NCI-H446 (cell line): ENCODE results near the gene FGF23.

Experiments
- DNase-seq, 2 experiments: peaks; one replicate each; lab custom pipeline; 2025; lab: John Stamatoyannopoulos, UW

Gene FGF23

GRCh38 chr12:4383304-4383865 is 3.9 kb upstream of the FGF23 start:
- DNase-seq, result no peak

GRCh38 chr12:4380332-4380731 is 820 bp upstream of the FGF23 start:
- DNase-seq, result no peak

DNA sequence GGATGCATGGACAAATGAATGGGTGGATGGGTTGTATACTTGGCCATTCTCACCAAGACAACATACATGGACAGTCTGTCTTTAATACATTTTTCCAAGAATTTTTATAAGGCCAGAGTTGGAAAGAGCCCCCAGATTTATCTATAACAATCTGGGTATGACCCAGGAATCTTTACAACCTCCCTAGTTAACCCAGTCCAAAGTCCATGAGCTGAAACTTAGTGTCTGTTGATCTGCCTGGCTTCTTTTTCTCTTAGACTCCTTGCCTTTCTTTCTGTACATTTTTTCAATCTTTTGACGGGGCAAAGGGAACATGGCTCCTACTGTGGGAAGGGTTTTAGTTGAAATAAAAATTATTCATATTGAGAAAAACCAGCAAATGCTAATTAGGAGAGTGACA is 740 bp downstream of the FGF23 start:
- no peak for DNase-seq

DNA sequence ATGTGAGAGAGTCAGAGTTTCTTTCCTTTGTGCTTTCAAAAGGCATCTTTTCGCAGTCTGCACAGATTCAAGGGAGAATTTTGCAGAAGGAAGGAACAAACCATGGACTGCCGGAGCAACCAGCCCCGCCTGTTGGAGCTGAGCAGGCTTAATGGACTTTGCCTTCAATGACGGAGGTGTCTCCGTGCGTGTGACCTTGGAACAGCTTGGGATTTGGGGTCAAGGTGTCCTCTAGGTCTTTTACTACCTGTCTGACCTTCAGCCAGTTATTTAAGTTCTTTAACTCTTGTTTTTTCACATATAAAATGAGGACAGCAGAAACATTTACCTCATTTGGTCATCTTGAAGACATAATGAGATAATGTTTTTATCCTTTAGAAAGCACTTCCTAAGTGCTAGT is 4.1 kb downstream of the FGF23 start:
- DNase-seq, result no peak

DNA sequence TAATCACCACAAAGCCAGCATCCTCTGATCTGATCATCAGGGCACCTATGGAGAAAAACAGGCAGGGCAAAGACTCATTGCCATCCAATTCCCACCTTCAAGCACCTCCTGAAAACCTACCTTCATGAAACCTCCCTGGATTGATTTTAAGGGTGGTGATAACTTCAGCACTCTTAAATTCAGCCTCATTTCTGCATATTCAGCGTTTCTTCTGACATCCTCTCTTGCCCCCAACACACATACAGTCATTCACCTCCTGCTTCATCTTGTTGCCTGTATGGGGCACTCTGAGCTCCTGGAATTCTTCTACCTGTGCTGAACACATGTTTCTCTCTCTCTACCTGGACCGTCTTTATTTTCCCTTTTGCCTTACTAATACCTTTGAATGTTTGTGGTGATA is 6.9 kb downstream of the FGF23 start:
- no peak for DNase-seq

- DNase-seq, result no peak
These were observed 9.2 kb downstream of the FGF23 start for GRCh38 chr12:4370265-4370664.

GRCh38 chr12:4369548-4369947 is 10.0 kb downstream of the FGF23 start:
- no peak for DNase-seq

DNA sequence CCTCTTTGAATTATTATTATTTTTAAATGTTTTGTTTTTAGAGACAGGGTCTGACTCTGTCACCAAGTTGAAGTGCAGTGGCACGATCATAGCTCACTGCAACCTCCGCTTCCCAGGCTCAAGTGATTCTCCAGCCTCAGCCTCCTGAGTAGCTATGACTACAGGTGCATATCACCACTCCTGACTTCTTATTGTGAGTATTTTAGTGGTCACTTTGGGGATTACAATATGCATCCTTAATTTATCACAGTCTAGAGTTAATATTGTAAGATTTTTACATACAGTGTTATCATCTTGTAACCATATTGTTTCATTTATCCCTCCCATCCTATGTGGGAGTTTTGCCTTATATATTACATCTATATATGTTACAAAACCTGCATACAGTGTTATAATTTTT is 13.4 kb downstream of the FGF23 start:
- no peak for DNase-seq

DNA sequence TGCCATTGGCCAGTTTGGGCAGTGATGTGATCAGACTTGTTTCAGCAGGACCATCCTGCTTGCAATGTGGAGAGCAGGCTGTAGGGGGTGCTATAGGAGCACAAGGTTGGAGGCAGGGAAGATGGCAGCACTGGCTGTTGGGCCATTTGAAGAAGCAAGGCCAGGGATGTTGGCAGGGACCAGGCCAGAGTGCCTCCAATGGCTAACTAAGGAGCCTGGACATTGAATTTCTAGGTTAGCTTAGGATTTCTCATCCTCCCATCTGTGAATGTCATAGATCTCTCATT is 23.5 kb downstream of the FGF23 start:
- DNase-seq, result no peak

DNA sequence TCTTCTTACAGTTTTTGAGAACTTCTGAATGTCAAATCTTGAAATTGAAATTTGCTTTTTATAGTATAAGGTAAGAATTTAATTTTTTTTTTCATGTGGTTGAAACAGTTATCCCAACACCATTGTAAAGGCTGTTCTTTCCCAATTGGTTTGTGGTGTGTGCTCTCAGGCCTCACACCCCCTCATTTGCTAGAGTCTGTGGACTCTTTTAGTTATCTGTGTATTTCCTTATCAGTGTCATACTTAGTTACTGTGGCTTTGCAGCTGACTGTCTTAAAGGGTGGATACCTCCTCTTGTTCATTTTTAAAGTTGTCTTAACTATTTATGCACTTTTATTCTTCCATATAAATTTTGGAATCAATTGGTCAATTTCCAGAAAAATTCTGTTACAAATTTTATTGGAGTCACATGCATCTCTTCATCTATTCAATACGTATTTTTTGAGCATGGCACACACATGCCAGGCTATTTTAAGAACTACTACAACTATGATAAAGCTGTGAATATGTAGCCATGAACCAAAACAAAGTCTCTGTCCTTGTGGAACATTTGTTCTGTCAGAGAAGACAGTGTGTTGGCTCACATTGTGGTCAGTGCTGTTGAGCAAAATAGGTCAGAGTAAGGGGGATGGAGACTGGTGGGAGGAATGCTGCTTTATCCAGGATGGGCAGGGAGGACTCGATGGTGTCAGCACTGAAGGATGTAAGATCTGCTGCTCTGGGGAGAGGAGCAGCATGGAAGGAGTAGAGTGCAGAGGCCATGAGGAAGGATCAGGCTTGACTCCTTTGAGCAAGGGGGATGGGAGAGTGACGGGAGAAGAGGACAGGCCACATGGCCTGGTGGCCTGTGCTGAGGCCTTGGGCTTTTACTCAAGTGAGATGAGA is 24.1 kb downstream of the FGF23 start:
- DNase-seq, result no peak

DNA sequence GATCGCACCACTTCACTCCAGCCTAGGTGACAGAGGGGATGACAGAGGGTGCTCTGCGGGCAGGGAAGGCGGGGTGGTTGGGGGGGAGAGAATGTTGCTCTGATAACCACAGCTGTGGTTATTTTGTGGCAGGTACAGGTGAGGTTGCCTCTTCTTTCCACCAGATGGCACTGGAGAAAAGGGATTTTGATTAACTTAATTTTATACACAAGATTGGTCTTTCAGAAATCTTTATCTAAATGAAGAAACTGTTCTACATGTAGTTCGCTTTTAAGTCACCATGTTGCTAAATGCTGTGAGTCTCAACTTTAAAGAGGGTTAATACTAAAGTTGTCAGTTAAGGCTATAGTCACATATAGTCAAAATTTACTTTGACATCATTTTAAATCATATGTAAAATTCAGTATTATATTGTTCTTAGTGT is 25.7 kb downstream of the FGF23 start:
- no peak for DNase-seq

DNA sequence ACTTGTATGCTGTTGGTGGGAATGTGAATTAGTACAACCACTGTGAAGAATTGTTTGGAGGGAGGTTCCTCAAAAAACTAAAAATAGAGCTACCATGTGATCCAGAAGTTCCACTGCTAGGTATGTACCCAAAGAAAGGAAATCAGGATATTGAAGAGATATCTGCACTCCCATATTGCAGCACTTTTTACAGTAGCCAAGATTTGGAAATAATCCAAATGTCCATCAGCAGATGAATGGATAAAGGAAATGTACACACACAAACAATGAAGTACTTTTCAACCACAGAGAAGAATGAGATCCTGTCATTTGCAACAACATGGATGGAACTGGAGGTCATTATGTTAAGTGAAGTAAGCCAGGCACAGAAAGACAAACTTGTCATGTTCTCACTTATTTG is 32.6 kb downstream of the FGF23 start:
- no peak for DNase-seq

DNA sequence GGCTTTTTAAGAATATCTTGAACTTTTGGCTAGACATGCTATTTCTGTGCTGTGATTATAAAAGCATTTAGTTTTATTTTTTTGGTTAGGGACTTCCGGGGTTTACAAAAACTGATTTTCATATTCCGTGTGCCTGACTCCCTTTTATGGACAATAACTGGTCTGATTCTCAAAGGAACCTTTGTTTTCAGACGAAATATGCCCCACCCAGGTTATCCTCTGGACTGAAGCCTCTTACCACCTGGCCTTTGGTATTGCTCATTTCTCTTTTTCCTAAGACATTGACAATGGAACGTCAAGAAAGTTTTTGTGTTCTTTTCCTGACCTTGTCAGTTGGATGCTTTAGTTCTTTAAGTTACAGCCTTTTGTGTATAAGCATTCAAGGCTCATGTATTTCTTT is 47.7 kb downstream of the FGF23 start:
- no peak for DNase-seq

- no peak for DNase-seq
These were observed 48.3 kb downstream of the FGF23 start for GRCh38 chr12:4331221-4331620.

- no peak for DNase-seq
These were observed 49.3 kb downstream of the FGF23 start for GRCh38 chr12:4330203-4330602.

DNA sequence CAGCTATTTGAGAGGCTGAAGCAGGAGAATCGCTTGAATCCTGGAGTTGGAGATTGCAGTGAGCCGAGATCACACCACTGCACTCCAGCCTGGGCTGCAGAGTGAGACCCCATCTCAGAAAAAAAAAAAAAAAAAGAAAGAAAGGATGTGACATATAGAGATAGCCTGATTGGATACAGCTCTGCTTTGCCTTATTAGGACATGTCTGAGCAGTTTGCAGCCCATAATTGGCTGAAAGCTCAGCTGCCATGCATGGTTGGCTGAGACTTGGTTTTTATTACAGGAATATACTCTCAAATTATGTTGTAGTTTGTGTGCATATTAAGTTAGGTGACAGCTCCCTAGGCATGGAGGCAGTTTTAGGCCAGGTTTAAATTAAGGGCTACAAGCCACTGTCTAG is 52.2 kb downstream of the FGF23 start:
- no peak for DNase-seq

DNA sequence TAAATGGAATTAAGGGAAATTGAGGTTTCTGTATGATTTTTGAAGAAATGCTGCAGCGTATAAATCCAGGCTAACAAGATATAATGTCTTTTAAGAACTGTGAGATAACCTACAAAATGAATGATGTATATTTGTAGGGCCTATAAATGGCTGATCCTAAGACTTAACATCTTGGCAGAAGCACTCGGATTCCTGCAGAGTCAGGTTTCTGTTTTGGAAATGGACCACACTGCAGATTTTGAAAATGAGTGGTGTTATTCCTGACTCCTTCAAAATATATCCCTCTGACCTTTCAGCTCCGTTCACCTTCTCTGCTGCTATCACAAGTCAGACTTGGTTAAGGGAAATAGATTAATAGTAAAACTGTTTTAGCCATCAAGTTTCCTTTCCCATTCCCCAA is 53.5 kb downstream of the FGF23 start:
- DNase-seq, result no peak

DNA sequence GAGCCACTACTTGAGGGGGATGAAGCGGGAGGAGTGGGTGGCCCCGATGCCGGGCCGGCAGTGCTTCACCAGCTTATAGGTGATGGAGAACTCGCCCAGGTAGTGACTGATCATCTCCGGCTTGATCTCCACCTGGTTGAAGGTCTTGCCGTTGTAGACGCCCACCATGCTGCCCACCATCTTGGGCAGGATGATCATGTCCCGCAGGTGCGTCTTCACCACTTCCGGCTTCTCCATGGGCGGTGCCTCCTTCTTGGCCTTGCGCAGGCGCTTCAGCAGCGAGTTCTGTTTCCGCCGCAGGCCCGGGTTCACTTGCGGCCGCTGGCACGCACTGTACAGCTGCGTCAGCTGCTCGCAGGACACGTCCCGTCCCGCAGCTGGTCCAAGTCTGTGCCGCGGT is 55.1 kb downstream of the FGF23 start:
- no peak for DNase-seq

GRCh38 chr12:4323396-4323795 is 56.1 kb downstream of the FGF23 start:
- DNase-seq, result no peak

GRCh38 chr12:4322726-4323125 is 56.8 kb downstream of the FGF23 start:
- no peak for DNase-seq

DNA sequence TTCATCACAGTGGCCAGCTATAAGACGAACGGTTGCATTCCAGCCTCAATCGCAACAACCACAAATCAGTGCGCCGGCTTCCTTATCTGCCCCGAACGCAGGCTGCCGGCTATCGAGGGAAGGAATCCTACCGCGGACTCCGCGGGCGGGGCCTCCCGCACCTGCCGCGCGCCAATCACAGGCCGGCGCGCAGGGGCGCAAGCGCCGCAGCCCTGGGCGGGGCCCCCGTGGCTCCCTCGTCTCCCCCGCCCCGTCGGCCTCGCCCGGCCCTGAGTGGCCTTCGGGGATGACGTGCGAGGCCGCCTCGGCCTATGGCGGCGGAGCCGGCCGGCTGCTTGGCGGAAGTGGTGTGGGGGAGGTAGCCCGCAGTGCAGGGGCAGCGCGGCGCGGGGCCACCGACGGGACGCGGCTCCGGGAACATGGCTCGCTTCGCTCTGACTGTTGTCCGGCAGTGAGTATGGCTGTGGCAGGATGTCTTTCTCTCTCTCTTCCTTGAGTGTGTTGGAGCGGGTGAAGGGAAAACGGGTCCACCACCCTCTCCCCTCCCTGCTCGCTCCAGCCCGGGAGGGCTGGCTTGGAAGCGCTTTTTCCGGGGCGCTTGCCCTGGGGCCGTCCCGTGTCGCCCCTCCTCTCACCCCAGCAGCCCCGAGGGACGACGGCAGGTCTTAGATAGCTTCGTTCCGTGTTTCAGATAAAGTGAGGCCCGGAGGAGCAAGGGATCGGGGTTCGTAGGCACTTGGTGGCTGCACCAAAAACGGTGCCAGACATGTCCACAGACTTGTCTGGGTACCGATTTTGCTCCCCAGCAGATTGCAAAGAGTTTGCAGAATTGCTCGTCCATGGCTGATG is 58.4 kb downstream of the FGF23 start, which contains the start of gene TIGAR:
Gene TIGAR, plus strand, starts transcription at position 361 of the 849 bp plus-strand sequence. Its CDS starts 59 bp downstream, at position 420.
- peak; percentile 93 to 98 for DNase-seq

DNA sequence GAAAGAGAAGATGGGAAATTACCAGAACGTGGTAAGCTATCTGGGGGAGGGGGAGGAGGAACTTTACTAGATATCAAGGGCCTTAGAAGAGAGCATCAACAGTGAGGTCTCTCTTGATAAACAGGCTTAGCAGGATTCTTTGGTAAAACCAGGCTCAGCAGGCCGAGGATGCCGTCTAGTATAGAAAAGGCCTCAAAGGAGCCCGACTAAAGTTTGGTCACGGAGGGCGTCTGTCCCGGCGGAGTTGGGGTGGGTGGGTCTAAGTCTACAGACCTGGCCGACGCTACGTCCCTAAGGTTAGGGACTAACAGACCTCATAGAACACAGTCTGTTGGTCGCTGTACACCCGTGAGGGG is 59.0 kb downstream of the FGF23 start:
- peak in 1 of 2 experiments; percentile 59 for DNase-seq
